GM18861 (cell line): ENCODE measurements around the gene MYL4.
"Not testable (repeated sequence)": the region's sequence is repeated elsewhere in the genome, so short reads cannot be mapped to it uniquely, and the experiment has no call there.

Experiments used
- ATAC-seq: cut with Tn5 transposase; IDR thresholded peaks from one replicate; pipeline ENCODE4 v1.9.1; 2021; ENCODE audit not compliant: unreplicated experiment

The MYL4 gene

DNA sequence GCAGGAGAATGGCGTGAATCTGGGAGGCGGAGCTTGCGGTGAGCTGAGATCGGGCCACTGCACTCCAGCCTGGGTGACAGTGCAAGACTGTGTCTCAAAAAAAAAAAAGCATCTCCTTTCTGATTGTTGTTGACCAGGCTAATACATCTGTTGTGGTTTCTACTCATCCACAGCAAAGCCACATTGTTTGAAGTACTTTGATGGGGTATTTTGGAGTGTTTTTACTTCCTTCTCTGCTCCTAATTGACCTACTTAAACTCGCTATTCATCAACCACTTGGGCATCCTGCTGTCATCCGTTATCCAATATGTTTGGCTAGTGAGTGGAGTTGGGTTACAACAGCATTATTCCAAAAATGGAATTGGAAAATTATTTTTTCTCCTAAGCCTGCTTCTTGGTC lies 16.6 kb upstream of the MYL4 start:
- no peak for ATAC-seq

DNA sequence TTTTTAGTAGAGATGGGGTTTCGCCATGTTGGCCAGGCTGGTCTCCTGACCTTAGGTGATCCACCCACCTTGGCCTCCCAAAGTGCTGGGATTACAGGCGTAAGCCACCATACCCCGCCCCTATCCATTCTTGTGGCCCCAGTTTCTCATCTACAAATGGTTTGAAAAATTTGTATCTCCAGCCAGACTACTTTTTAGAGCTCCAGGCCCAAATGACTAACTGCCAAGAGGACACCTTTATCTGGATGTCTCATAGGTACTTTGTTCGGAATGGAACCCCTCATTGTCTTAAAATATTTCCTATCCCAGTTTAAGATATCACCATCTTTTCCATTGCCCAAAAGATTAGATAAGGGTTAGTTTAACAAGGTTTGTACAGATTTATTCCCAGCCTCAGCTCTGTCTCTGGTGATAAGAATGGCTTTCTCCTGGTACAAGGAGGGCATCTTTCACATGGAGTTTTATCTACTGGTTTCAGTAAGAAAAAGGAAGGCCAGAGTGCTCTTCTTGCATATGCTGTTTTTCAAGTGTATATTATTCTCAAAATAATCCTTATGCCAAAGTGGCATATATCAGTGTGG lies 15.1 kb upstream of the MYL4 start:
- no peak for ATAC-seq

GRCh38 chr17:47197821-47198220 lies 11.3 kb upstream of the MYL4 start:
- no peak for ATAC-seq

DNA sequence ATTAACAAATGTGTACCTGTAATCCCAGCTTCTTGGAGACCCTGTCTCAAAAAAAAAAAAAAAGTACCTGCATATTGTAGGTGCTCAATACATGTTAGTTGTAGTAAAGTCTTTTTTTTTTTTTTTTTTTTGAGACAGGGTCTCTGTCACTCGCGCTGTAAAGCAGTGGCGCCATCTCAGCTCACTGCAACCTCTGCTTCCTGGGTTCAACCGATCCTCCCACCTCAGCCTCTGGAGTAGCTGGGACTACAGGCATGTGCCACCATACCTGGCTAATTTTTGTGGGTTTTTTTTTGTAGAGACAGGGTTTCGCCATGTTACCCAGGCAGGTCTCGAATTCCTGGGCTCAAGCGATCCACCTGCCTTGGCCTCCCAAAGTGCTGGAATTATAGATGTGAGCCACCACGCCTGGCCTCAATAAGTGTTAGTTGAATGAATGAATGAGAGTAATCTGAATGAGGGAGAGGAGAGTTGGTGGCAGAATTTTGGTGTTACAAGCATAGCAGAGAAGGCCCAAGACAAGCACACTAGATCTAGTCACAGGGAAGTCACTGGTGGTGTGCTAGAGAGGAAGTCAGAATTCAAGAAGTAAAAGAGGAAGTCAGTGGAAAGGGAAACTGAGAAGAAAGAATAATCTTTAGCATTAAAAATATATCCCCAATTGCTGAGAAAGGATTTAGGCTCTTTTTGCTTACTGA lies 9.4 kb upstream of the MYL4 start:
- no peak for ATAC-seq

DNA sequence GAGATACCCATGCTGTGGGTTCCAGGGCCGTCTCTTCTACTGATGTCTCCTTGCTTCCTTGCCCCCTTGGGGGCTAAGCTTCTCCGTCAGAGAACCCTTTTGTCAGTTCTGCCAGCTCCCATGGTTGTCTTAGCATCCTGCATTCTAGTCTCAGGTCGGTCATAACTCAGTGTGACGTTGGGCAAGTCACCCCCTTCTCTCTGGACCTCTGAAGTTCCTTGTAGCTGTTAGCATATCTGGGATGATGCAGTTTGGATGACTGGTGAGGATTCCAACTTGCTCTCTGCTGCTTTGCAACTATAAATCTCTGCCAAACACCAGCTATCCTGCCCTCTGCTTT lies 8.9 kb upstream of the MYL4 start:
- ATAC-seq = no peak

DNA sequence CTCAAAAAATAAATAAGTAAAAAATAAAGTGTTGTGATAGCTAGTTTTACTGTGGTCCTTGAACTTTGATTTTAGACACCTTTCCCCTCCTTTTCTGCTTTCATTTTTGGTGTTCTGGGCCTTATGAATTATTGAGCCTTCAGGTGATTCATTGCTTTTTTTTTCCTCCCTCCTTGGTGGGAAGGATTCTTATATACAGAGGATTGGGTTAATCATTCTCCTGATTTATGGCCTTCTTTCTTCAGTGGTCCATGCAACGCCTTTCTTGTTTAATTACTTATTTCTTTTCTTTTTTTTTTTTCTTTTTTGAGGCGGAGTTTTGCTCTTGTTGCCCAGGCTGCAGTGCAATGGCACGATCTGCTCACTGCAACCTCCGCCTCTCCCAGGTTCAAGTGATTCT lies 8.0 kb upstream of the MYL4 start:
- ATAC-seq = no peak

DNA sequence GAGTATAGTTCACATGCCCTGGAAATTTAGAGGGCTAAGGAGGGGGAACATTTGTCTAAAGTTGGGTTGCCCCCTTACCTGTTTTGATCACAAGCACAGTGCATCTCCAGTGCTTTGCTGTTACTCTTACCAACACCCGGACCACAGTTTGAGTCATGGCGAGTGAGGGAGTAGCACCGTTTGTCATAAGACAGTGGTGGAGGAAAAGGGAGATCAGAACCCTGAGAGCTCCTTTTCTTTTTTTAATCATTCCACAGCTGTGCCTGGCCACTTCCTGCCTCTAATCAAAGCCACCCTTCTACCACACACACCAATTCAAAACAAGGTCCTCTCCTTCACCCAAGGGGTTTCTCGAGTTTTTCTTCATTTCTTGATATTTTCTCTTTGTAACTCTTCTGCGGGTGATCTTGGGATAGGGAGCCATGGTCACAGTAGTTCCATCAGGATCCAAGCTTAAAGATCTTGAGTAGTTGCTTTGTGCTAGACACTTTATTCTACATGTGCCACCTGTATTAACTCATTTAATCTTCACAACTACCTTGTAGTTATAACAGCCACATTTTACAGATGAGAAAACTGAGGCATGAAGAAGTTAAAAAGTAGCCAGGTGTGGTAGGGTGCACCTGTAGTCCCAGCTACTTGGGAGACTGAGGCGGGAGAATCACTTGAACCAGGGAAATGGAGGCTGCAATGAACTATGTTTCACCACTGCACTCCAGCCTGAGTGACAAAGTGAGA lies 5.0 kb upstream of the MYL4 start:
- no peak for ATAC-seq

- peak; percentile 46 for ATAC-seq
These were observed 4.3 kb upstream of the MYL4 start for GRCh38 chr17:47204722-47205418.

- peak; percentile 41 for ATAC-seq
These were observed 3.7 kb upstream of the MYL4 start for GRCh38 chr17:47205419-47205963.

DNA sequence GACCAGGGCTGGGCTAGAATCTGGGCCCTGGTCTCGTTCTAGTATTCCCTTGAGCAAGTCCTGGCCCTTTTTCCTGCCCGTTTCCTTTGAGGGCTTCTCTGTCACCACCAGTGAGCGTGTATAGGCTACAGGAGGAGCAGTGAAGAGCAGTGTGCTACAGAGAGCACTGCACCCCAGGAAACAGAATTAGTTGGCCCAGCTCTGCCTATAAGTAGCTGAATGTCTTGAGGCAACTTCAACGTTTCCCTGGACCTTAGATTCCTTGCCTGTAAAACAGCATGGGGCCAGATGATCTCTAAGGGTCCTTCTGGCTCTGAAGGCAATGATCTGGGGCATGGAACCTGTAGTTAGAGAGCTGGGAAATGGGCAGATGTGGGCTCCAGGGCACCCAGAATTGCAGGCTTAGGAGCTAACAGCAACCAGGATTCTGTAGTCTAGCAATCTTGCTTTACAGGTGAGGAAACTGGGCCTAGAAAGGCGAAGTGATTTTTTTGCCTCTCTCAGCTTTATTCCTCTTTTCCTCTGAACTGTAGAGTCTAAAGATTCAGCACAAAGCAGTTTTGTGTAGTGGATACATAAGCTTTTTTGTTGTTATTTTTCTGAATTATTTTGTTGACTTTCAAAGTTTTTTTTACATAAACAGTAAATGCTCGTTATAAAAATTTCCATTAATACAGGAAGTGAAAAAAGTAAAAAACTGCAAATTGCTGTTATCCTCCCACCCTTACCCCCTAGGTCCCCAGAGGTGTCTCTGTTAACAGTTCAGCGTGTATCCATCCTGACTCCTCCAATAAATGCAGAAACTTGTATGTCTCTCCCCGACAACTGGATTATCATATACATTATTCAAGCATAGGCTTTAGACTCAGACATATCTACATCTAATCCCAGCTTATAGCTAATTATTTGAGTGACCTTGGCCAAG lies 1.7 kb upstream of the MYL4 start:
- ATAC-seq = no peak

GRCh38 chr17:47209499-47209898 lies 351 bp downstream of the MYL4 start:
- ATAC-seq = no peak

DNA sequence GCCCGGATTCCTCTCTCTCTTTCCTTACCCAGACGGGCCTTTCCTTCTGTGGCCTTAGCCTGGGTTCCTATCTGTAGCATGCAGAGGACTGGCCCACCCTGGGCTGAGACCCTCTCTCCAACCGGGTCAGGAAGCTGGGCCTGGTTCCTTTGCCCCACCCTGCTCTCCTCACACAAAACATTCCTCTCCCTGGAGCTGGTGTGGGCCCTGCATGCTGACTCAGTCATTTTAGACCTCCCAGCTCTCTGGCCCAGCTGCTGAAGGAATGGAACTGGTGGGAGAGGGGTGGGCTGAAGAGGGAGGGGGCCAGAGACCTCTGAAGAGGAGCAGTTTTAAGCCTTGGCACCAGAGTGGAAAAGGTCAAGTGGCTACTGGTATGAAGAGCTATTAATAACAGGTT lies 957 bp downstream of the MYL4 start:
- no peak for ATAC-seq

GRCh38 chr17:47210779-47211178 lies 1.6 kb downstream of the MYL4 start:
- ATAC-seq = no peak

DNA sequence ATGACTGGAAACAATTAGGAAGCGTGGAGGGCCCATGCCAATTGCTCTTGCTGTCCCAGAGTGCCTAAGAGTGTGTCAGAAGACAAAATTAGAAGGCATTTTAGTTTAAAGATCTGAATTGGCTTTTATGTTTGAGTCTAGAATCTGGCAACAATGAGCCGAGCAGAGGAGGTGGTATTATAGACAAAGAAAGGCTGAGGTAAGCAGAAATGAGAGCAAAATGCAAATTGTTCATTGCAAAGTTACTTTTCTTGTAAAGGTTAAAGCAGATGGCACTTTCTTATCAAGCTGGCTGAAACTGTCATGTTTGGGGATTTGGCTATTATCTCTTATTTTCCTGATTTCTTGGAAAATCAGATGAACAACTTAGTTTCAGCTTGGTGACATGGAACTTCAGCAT lies 3.3 kb downstream of the MYL4 start:
- ATAC-seq = no peak

GRCh38 chr17:47213540-47213939 lies 4.4 kb downstream of the MYL4 start:
- ATAC-seq = no peak

DNA sequence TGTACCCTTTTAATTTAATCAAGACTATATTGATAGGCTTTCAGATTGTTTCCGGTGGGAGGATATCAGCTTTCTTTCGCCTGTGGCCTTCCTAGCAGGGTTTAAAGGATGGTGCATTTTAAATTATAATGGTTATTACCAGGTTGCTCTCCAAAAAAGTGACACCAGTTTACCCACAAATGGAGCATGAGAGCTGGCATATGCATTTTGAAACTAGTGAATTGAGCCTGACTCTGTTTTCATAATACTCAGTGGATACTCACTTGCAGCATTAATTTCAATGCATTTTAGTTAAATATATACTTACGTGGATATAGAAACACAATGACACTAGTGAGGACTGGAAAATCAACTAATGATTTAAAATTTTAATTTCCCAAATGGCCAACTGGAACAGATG lies 5.8 kb downstream of the MYL4 start:
- ATAC-seq = no peak

DNA sequence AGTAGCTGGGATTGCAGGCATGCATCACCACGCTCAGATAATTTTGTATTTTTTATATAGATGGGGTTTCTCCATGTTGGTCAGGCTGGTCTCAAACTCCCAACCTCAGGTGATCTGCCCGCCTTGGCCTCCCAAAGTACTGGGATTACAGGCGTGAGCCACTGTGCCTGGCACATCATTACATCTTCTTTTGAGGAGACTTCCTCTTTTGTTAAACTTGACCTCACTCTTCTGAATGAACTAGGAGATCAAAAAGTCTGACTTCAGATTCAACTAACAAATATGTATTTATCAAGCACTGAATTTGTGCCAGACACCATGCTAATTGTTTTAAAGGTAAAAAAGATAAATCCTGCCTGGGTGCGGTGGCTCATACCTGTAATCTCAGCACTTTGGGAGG lies 7.7 kb downstream of the MYL4 start:
- not testable (repeated sequence) for ATAC-seq

- not testable (repeated sequence) for ATAC-seq
These were observed 8.1 kb downstream of the MYL4 start for GRCh38 chr17:47217279-47217678.

- ATAC-seq = no peak
These were observed 9.8 kb downstream of the MYL4 start for GRCh38 chr17:47218896-47219430.
